Left kidney (tissue), 2 donors: Measurements from ENCODE around the gene SLC66A1. TPM values are rescaled to one million over a fixed set of nuclear protein-coding genes. Genes with fewer than 3 reads are reported as not detected.
"Not testable (repeated sequence)": the region's sequence is repeated elsewhere in the genome, so short reads cannot be mapped to it uniquely, and the experiment has no call there.

Source experiments
- DNase-seq: peaks from one replicate; pipeline ENCODE4 v3.0.0-alpha.2; 2013
- polyA plus RNA-seq: library from polyadenylated mRNA; unstranded; fragments of 120-200 nt; gene quantifications from one replicate; pipeline ENCODE4 v1.2.1, GENCODE V29; 2013; ENCODE audit not compliant: insufficient read length

SLC66A1 gene
- polyA plus RNA-seq, 1 donor, result 13.3 TPM

GRCh38 chr1:19300211-19300610 is 11.9 kb upstream of the SLC66A1 start:
- no peak for DNase-seq

- DNase-seq, result not testable (repeated sequence)
Observed at GRCh38 chr1:19304081-19304480, 8.0 kb upstream of the SLC66A1 start.

GRCh38 chr1:19305880-19306279 is 6.2 kb upstream of the SLC66A1 start:
- no peak for DNase-seq

- no peak for DNase-seq
Observed at GRCh38 chr1:19306941-19307340, 5.2 kb upstream of the SLC66A1 start.

- DNase-seq, result no peak
Observed at GRCh38 chr1:19307794-19308508, 4.2 kb upstream of the SLC66A1 start.

GRCh38 chr1:19308509-19308907 is 3.6 kb upstream of the SLC66A1 start:
- DNase-seq, result no peak

GRCh38 chr1:19309123-19309813 is 2.9 kb upstream of the SLC66A1 start:
- peak; percentile 22 for DNase-seq

- DNase-seq, result no peak
Observed at GRCh38 chr1:19310061-19310460, 2.1 kb upstream of the SLC66A1 start.

GRCh38 chr1:19310720-19311502 is 1.2 kb upstream of the SLC66A1 start:
- DNase-seq, result peak; percentile 20

- DNase-seq, result no peak
Observed at GRCh38 chr1:19311503-19311930, 609 bp upstream of the SLC66A1 start.

GRCh38 chr1:19312782-19313635 is 883 bp downstream of the SLC66A1 start:
- no peak for DNase-seq

GRCh38 chr1:19313636-19313959 is 1.5 kb downstream of the SLC66A1 start:
- DNase-seq, result no peak

- no peak for DNase-seq
Observed at GRCh38 chr1:19313961-19314882, 2.1 kb downstream of the SLC66A1 start.

- DNase-seq, result no peak
Observed at GRCh38 chr1:19315378-19316198, 3.5 kb downstream of the SLC66A1 start.

- no peak for DNase-seq
Observed at GRCh38 chr1:19317126-19317910, 5.2 kb downstream of the SLC66A1 start.

GRCh38 chr1:19319196-19319595 is 7.1 kb downstream of the SLC66A1 start:
- no peak for DNase-seq

- DNase-seq, result no peak
Observed at GRCh38 chr1:19321071-19321470, 8.9 kb downstream of the SLC66A1 start.

GRCh38 chr1:19322481-19322880 is 10.4 kb downstream of the SLC66A1 start:
- no peak for DNase-seq

- no peak for DNase-seq
Observed at GRCh38 chr1:19323987-19324664, 12.0 kb downstream of the SLC66A1 start.
